GM12872 (cell line): ENCODE results near the gene IER2.

Experiments
- TF ChIP-seq, protein P1 (sequence below): IDR thresholded peaks from 3 replicates; pipeline ENCODE4 v1.5.1; 2011; ENCODE audit warnings: low read depth, mild to moderate bottlenecking, low read length, moderate library complexity; ENCODE audit not compliant: insufficient read depth

The IER2 gene

DNA sequence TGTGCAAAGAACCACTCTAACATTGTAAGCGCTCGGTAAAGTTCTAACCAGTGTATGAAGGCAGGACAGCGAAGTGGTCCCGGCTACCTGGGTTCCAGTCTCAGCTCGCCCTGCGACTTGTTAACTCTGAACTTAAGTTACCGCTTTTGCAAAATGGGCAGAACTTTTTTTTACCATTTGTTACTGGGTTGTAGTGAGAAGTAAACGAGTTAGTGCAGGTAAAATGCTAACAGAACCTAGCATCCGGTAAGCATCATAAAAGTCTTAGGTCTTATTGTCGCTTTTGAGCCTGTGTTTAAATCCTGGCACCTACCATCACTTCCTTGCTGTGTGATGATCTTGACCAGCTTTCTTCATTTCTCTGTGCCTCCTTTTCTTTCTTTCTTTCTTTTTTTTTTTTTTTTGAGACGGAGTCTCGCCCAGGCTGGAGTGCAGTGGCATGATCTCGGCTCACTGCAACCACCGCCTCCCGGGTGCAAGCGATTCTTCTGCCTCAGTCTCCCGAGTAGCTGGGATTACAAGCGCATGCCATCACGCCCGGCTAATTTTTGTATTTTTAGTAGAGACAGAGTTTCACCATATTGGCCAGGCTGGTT lies 32.9 kb upstream of the IER2 start:
- TF ChIP-seq, protein P1, sequence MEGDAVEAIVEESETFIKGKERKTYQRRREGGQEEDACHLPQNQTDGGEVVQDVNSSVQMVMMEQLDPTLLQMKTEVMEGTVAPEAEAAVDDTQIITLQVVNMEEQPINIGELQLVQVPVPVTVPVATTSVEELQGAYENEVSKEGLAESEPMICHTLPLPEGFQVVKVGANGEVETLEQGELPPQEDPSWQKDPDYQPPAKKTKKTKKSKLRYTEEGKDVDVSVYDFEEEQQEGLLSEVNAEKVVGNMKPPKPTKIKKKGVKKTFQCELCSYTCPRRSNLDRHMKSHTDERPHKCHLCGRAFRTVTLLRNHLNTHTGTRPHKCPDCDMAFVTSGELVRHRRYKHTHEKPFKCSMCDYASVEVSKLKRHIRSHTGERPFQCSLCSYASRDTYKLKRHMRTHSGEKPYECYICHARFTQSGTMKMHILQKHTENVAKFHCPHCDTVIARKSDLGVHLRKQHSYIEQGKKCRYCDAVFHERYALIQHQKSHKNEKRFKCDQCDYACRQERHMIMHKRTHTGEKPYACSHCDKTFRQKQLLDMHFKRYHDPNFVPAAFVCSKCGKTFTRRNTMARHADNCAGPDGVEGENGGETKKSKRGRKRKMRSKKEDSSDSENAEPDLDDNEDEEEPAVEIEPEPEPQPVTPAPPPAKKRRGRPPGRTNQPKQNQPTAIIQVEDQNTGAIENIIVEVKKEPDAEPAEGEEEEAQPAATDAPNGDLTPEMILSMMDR, result no peak

DNA sequence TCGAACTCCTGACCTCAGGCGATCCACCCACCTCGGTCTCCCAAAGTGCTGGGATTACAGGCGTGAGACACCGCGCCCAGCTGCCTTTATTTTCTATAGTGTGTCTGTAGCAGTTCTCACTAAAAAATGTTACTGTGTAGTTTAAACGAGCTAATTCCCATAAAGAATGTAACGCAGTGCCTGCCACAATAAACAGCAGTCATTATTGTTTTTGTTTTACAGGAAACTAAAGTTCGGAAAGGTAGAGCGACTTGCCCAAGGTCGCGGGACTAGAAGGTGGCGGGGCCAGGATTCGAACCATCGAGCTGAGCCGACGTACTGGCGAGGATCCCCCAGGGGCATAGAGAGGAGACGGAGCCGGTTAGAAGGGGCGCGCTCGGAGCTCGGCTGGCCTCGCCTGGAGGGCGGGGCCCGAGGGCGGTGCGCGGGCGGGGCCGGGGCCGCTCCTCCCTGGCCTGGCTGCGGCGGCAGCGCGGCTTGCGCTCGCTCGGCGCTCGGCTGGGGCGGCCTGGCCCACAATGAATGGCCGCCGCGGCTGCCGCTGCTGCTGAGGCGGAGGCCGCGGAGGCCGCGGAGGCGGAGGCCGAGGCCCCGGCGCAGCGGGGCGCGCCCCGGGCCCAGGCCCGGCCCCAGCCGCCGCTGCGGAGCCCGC lies 32.3 kb upstream of the IER2 start, which contains the start of gene NACC1:
NACC1 (plus strand) TSS at position 493 of the 652 bp plus-strand sequence. CDS start 16,944 bp downstream, outside the sequence.
- TF ChIP-seq, protein P1, result no peak

DNA sequence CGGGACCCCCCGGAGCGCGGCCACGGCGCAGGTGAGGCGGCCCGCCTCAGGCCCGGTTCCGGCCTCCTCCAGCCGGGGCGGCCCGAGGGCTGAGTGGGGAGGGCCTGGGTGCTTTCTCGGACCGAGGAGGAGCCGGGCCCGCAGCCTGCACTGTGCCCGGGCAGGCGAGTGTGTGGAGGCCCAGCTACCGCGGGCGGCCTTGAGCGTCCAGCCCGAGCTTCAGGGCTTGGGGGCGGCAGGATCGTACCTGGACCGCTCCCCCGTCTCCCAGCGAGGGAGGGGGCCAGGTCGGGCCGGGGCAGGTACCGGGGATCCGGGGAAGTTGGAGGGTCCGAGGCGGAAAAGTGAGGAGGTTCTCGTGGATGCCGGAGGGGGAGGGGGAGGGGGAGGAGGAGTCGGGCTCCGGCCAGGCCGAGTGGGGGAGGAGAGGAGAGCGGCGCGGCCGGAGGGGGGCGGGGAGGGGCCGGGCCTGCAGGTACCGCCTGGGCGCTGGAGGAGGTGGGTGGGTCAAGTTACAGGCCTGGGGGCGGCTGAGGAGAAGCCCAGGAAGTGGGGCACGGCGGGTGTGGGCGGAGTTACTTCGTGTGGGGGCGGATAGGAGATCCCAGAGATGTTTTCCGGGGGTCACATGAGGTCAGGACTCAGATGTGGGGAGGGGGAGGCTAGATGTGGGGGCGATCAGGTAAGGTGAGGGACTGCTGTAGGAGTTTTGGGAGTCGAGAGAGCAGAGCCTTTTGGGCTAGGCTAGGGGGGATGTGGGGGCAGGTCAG lies 31.6 kb upstream of the IER2 start:
- TF ChIP-seq, protein P1, result no peak

DNA sequence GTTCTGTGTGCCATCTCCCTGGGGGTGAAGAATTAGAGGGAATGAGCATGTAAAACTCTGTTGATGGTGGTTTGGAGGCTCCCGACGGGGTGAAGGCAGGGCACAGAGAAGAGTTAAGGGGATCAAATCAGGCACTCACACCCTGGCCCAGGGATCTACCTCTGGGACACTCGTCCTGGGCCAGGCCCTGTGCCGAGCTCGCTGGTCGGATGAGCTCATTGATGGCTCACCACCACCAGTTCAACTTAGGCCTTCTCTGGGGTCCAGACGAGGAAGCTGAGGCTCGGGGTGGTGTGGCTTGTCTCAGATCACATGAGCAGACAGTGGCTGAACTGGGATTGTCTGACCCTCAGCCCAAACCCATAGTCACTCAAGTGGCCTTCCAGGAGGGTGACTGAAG lies 30.6 kb upstream of the IER2 start:
- TF ChIP-seq, protein P1, result no peak

DNA sequence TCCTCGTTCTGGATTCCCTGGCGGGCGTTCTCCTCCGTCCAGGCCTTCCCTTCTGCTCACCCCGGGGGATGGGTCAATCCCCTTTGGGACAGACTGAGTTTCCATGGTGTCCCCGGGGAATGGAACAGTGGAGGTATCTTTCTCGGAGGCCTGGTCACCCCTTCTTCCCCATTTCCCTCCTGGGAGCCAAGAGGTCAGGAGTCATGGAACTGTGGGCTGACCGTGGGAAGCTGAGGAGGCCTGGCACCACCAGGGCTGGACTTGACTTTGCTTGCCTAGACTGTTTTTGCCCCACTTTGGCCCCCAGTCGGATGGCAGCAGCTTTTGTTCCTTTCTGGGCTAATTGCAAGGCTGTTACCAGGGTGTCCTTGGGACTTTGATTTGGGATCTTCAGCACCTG lies 30.2 kb upstream of the IER2 start:
- TF ChIP-seq, protein P1, result no peak

DNA sequence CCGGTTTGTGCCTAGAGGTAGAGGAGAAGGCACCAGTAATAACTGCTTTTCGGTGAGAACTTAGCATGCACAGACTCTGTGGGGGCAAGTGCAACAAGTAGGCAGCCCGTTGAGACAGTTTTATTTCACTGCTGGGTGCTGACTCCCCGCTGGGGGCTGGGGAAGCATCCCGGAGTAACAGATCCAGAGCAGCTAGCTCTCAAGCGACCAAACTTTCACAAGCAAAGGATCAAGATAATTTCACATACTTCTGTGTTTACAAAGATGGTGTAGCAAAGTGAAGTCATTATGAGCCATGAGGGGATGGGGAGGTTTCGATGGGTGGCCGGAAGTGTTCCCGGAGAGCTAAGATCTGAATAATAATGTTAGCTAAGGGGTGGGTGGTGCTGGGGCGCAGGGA lies 29.4 kb upstream of the IER2 start:
- TF ChIP-seq, protein P1, result no peak

DNA sequence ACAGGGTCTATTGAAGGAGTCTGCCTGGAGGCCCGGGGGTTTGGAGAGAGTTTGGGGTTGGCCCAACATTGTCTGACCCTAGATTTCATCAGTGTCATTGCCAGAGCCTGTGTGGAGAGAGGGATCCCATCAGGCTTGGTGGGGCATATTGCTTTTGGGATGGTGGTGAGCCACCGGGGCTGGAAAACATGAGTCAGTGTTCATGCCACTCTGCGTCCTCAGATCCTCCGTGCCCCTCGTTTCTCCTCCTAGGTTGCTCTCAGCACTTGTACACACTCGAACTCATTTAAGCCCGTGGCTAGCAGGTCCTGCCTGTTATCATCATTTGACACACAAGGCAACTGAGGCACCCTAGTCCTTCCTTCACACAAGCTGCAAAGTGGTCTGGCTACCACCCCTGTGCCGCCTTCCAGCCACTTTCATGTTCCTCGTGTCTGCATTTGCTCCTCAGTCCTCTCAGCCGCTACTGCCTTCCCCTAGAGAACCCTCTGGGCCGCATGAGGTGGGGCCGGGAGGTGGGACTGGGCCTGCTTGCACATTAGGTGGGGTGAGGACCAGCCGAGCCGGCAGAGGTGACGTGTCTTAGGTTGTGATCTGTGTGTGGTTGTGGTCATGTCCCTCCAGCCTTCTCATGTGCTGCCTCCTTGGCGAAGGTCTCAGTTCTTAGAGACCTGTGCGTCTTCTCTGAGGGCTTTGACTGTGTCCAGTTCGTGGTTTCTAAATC lies 28.5 kb upstream of the IER2 start:
- TF ChIP-seq, protein P1, result no peak
